Right atrium auricular region (tissue), 2 donors: Measurements from ENCODE around the gene CTDP1. TPM values are rescaled to one million over a fixed set of nuclear protein-coding genes. Genes with fewer than 3 reads are reported as not detected.

ENCODE experiments used
- DNase-seq: peaks from one replicate; pipeline ENCODE4 v3.0.0-alpha.2; 2019; ENCODE audit warnings: low spot score
- H3K27ac ChIP-seq, 2 donors: fragments of 200-600 bp; sonication (generic); 1 replicate in 1 of 2; 2 replicates in 1 of 2; pipeline ENCODE4 v1.5.1; 2016 to 2019
- H3K27me3 ChIP-seq, 2 donors: fragments of 200-600 bp; sonication (generic); one replicate each; pipeline versions ENCODE4 v1.5.1 to v1.6.0; 2017 to 2019
- H3K36me3 ChIP-seq: fragments of 200-600 bp; sonication (generic); one replicate; pipeline ENCODE4 v1.5.1; 2016
- H3K4me1 ChIP-seq, 2 donors: fragments of 200-600 bp; sonication (generic); one replicate each; pipeline versions ENCODE4 v1.5.1 to v1.6.0; 2017 to 2019
- H3K4me3 ChIP-seq, 2 donors: fragments of 200-600 bp; sonication (generic); 1 replicate in 1 of 2; 2 replicates in 1 of 2; pipeline ENCODE4 v1.5.1; 2017 to 2019; ENCODE audit warnings: mild to moderate bottlenecking in 1 of 2, moderate library complexity in 1 of 2
- H3K9me3 ChIP-seq, 2 donors: fragments of 200-600 bp; sonication (generic); one replicate each; pipeline ENCODE4 v1.5.1; 2019
- total RNA-seq, 2 donors: library from RNA; depleted of rRNA; stranded (reverse); fragments of >200 nt; gene quantifications; one replicate each; pipeline ENCODE4 v1.1.0, GENCODE V29; 2016
- TF ChIP-seq, protein P1 (sequence below), 2 donors: fragments of 200-600 bp; sonication (generic); IDR thresholded peaks; one replicate each; pipeline ENCODE4 v1.5.1; 2019; ENCODE audit warnings: antibody characterized with exemption in 2 of 2

Gene CTDP1
- total RNA-seq, 2 donors from 2014 or later = 6.3 to 9.2 TPM

DNA sequence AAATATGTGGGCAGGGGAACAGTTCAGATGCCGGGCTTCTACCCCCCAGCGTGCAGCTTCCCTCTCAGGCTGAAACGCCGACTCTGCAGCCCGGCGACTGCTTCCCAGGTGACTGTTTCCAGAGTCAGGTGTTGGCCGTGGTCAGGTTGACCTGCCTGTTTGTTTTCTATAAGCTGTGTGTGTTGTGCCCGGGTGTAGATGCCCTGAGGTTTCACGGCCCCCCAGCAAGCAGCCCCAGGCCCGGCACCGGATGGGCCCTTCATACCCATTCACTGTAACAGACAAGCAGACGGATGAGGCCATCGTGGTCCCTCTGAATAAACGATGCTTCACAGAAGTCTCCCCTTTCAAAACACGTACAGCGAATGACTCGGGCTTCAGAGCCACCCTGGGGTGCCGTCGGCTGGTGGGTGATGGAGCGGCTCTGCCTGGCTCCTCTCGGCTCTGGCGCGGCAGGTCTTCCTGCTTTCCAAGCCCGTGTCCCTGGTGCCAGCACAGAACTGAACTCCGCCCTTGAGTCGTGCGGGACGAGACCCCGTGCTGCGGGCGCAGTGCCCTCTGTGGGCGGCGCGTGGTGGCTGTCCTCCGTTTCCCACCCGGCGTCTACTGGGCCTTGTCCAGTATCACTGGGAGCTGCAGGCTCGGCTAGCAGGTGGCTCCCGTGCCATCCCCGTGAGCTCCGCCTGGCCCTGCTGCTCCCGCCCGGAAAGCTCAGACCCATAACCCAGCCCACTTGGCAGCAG, 103.1 kb downstream of the CTDP1 start:
- Histone ChIP-seq H3K36me3 (no peaks in the 10 kb centered on the region), H3K4me1 (peaks cover 0 to under 1% of the 10 kb centered on the region in 2 donors), H3K9me3 (no peaks in the 10 kb centered on the region), H3K4me3 (no peak overlapping the region), H3K27me3 (peaks cover 2 to 10% of the 10 kb centered on the region in 2 donors), H3K27ac (no peak overlapping the region)
- TF ChIP-seq, protein P1, sequence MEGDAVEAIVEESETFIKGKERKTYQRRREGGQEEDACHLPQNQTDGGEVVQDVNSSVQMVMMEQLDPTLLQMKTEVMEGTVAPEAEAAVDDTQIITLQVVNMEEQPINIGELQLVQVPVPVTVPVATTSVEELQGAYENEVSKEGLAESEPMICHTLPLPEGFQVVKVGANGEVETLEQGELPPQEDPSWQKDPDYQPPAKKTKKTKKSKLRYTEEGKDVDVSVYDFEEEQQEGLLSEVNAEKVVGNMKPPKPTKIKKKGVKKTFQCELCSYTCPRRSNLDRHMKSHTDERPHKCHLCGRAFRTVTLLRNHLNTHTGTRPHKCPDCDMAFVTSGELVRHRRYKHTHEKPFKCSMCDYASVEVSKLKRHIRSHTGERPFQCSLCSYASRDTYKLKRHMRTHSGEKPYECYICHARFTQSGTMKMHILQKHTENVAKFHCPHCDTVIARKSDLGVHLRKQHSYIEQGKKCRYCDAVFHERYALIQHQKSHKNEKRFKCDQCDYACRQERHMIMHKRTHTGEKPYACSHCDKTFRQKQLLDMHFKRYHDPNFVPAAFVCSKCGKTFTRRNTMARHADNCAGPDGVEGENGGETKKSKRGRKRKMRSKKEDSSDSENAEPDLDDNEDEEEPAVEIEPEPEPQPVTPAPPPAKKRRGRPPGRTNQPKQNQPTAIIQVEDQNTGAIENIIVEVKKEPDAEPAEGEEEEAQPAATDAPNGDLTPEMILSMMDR (IDR thresholded peaks at IDR 0.05) = no peak
- no peak for DNase-seq

GRCh38 chr18:79784071-79784913, 104.7 kb downstream of the CTDP1 start:
- H3K27me3 ChIP-seq = peaks cover 8 to 25% of the 10 kb centered on the region in 2 donors
- TF ChIP-seq, protein P1 (IDR thresholded peaks at IDR 0.05) = no peak
- no peaks in the 10 kb centered on the region for H3K36me3 ChIP-seq
- no peaks in the 10 kb centered on the region for H3K9me3 ChIP-seq
- no peak for DNase-seq
- no peak overlapping the region for H3K27ac ChIP-seq
- peaks cover 0 to 9% of the 10 kb centered on the region in 2 donors for H3K4me1 ChIP-seq
- no peak overlapping the region for H3K4me3 ChIP-seq

DNA sequence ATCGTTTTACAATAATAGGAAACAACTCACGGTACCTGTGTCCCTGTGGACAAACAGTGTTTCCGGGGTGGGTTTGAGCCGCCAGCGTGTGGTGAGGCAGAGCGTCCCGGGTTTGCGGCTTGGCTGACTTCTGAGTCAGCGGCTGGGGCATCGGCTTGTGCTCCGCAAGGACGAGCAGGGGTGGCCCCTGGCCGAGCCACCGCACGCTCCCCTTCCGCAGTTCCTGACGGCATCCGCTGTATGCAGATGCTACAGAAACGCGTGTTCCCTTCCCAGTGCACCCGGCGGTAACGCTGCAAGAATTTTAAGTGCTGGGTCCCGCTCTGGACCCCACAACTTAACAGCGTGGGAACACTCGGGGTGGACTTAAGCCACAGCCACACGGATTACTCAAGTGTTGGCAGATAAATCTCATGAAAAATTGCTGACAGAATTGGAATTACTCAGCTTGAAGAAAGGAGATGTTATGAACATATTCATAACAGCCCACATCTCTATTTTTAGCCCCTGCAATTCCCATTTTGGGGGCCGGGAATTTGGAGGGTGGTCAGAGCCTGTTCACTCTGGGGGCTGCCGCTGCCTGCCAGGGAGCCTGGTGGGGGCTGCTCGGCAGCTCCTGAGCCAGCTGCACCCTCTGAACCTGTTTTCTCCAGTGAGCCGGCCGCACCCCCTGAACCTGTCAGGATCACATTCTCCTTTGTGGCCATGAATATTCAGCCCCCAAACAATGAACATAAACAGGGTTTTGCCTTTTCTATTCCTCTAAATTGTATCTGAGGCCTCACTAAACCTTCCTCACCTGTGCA, 105.6 kb downstream of the CTDP1 start:
- peaks cover 8 to 26% of the 10 kb centered on the region in 2 donors for H3K27me3 ChIP-seq

DNA sequence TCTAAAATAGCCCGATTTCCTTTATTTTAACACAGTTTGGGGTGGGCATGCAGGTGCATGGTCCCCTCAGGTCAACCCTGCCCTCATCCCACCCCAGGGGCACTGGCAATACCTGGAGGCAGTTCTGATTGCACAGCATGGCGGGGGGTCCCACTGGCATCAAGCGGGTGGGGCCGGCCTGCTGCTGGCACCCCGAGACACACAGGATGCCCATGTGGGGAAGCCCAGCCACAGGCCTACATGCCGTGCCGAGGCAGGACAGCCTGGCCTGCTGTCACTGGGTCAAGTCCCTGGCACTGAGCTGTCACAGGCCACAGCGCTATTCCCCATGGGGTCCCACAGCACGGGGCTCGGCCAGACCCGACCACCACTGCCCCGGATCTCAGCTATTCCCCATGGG, 106.2 kb downstream of the CTDP1 start:
- H3K9me3 ChIP-seq = no peaks in the 10 kb centered on the region
- no peak overlapping the region for H3K4me3 ChIP-seq
- no peak for DNase-seq
- H3K4me1 ChIP-seq = peaks cover 0 to 9% of the 10 kb centered on the region in 2 donors
- TF ChIP-seq, protein P1 (IDR thresholded peaks at IDR 0.05) = no peak
- no peak overlapping the region for H3K27ac ChIP-seq
- no peaks in the 10 kb centered on the region for H3K36me3 ChIP-seq
- peaks cover 8 to 26% of the 10 kb centered on the region in 2 donors for H3K27me3 ChIP-seq

More for the DNA sequence above, 105.6 kb downstream of the CTDP1 start:
- peaks cover 0 to 9% of the 10 kb centered on the region in 2 donors for H3K4me1 ChIP-seq
- DNase-seq = no peak
- H3K9me3 ChIP-seq = no peaks in the 10 kb centered on the region
- no peak overlapping the region for H3K4me3 ChIP-seq
- H3K36me3 ChIP-seq = no peaks in the 10 kb centered on the region
- H3K27ac ChIP-seq = no peak overlapping the region
- TF ChIP-seq, protein P1 (IDR thresholded peaks at IDR 0.05) = no peak

GRCh38 chr18:79786304-79786703, 106.7 kb downstream of the CTDP1 start:
- H3K27ac ChIP-seq = no peak overlapping the region
- TF ChIP-seq, protein P1 (IDR thresholded peaks at IDR 0.05) = no peak
- no peak overlapping the region for H3K4me3 ChIP-seq
- peaks cover 8 to 26% of the 10 kb centered on the region in 2 donors for H3K27me3 ChIP-seq
- peaks cover 0 to 9% of the 10 kb centered on the region in 2 donors for H3K4me1 ChIP-seq
- no peaks in the 10 kb centered on the region for H3K9me3 ChIP-seq
- DNase-seq = no peak
- H3K36me3 ChIP-seq = no peaks in the 10 kb centered on the region
